K562 (cell line): Measurements from ENCODE around the gene OR5T3. TPM values are rescaled to one million over a fixed set of nuclear protein-coding genes. Genes with fewer than 3 reads are reported as not detected.

ENCODE experiments used
- ATAC-seq: fragments of 200-7000 bp; cut with Tn5 transposase; 3 replicates; pipeline ENCODE4 v1.9.1; 2020; ENCODE audit warnings: moderate library complexity
- BruUV-seq: library from RNA; stranded (reverse); fragments of 400-500 nt; replicated peaks from 2 replicates; lab custom pipeline; 2021; lab: Mats Ljungman, UMichigan
- CTCF ChIA-PET: fragments of 300-600 bp; formaldehyde crosslinking; extraction: SDS; loops from one replicate; lab custom pipeline; 2021; ENCODE audit warnings: low intra/inter-chr PET ratio; lab: Yijun Ruan, JAX
- POLR2A ChIA-PET: fragments of 300-600, 350-650 bp; sonication (Branson Sonifier 250); formaldehyde crosslinking; extraction: SDS; loops from one replicate; lab custom pipeline; 2021; ENCODE audit warnings: antibody characterized with exemption, inconsistent platforms; lab: Yijun Ruan, JAX
- DNase-seq, 4 experiments: peaks; one replicate each; pipeline versions ENCODE4 v3.0.0 to v3.0.0-alpha.2; 2011 to 2018; ENCODE audit warnings: low spot score in 3 of 4, mixed read lengths in 3 of 4; ENCODE audit errors: extremely low read depth in 1 of 4
- FAIRE-seq: peaks from 2 replicates; lab custom pipeline; 2011; peaks lifted over from hg19 to GRCh38; lab: Jason Lieb, UNC
- H2AFZ ChIP-seq: 2 replicates; pipeline ENCODE4 v1.6.0; 2011; ENCODE audit warnings: low read depth, low read length, control low read depth, inconsistent platforms
- H3K27ac ChIP-seq: fragments of 200-600 bp; 3 replicates; pipeline ENCODE4 v1.8.0; 2011; ENCODE audit warnings: low read depth, mild to moderate bottlenecking, control low read depth, inconsistent platforms, low read length, moderate library complexity, mixed read lengths; ENCODE audit errors: extremely low read depth
- H3K27me3 ChIP-seq, 2 experiments: fragments of 300-600 bp in 1 of 2; 2 replicates in 1 of 2; 3 replicates in 1 of 2; pipeline versions ENCODE4 v1.6.0 to v1.8.0; 2011; ENCODE audit warnings: inconsistent platforms in 2 of 2, low read length in 2 of 2, mild to moderate bottlenecking in 1 of 2, mixed read lengths in 1 of 2, moderate library complexity in 1 of 2; ENCODE audit not compliant: control insufficient read depth in 2 of 2, insufficient read depth in 2 of 2
- H3K36me3 ChIP-seq: fragments of 300-600 bp; 3 replicates; pipeline ENCODE4 v1.8.0; 2011; ENCODE audit warnings: mild to moderate bottlenecking, low read length, inconsistent platforms; ENCODE audit not compliant: control insufficient read depth, insufficient read depth
- H3K4me1 ChIP-seq, 2 experiments: fragments of 200-600 bp in 1 of 2; replicated peaks in 1 of 2; 2 replicates in 1 of 2; 3 replicates in 1 of 2; pipeline versions ENCODE4 v1.5.1 to v1.8.0; 2011; ENCODE audit warnings: inconsistent platforms in 2 of 2, low read length in 2 of 2, mild to moderate bottlenecking in 1 of 2, mixed read lengths in 1 of 2, moderate library complexity in 1 of 2; ENCODE audit not compliant: control insufficient read depth in 2 of 2, insufficient read depth in 2 of 2
- H3K4me2 ChIP-seq: 2 replicates; pipeline ENCODE4 v1.6.1; 2011; ENCODE audit warnings: low read length, control low read depth, inconsistent platforms, mixed read lengths; ENCODE audit not compliant: insufficient read depth
- H3K4me3 ChIP-seq: fragments of 200-600 bp; sonication (generic), shearing (Covaris generic); 2 replicates; pipeline ENCODE4 v1.5.1; 2016; ENCODE audit warnings: control low read depth, inconsistent platforms
- H3K79me2 ChIP-seq: fragments of 200-600 bp; 3 replicates; pipeline ENCODE4 v1.8.0; 2011; ENCODE audit warnings: low read length, inconsistent platforms; ENCODE audit not compliant: control insufficient read depth, insufficient read depth
- H3K9ac ChIP-seq, 2 experiments: 2 replicates each; pipeline versions ENCODE4 v1.6.0 to v1.6.1; 2011; ENCODE audit warnings: low read depth in 2 of 2, low read length in 2 of 2, control low read depth in 1 of 2, inconsistent platforms in 1 of 2, mild to moderate bottlenecking in 1 of 2, mixed read lengths in 1 of 2; ENCODE audit not compliant: insufficient read depth in 1 of 2
- H3K9me1 ChIP-seq: one replicate; pipeline ENCODE4 v1.6.0; 2011; ENCODE audit warnings: inconsistent platforms, mild to moderate bottlenecking, low read length, moderate library complexity; ENCODE audit not compliant: control insufficient read depth, insufficient read depth
- H3K9me3 ChIP-seq: replicated peaks from 2 replicates; pipeline ENCODE4 v1.5.1; 2011; ENCODE audit warnings: low read depth, low read length, inconsistent platforms; ENCODE audit not compliant: control insufficient read depth, insufficient read depth
- H4K20me1 ChIP-seq: replicated peaks from 2 replicates; pipeline ENCODE4 v1.6.1; 2011; ENCODE audit warnings: low read length, inconsistent platforms, mixed read lengths; ENCODE audit not compliant: control insufficient read depth, insufficient read depth
- CBX3 ChIP-seq, 2 experiments: IDR thresholded peaks; 1 replicate in 1 of 2; 2 replicates in 1 of 2; pipeline ENCODE4 v1.6.1; 2012; ENCODE audit warnings: inconsistent platforms in 2 of 2, low read length in 2 of 2, borderline replicate concordance in 1 of 2, control low read depth in 1 of 2
- EHMT2 ChIP-seq: fragments of 450-650 bp; IDR thresholded peaks from 2 replicates; pipeline ENCODE4 v1.6.1; 2018; ENCODE audit warnings: antibody characterized with exemption
- ZNF184 ChIP-seq: sonication (generic); formaldehyde crosslinking; IDR thresholded peaks from 2 replicates; pipeline ENCODE4 v1.5.0; 2020; ENCODE audit warnings: missing genetic modification reagents
- ZNF778 ChIP-seq: fragments of 450-650 bp; formaldehyde crosslinking; IDR thresholded peaks from 2 replicates; pipeline ENCODE4 v1.4.0; 2020; ENCODE audit warnings: mild to moderate bottlenecking, moderate library complexity
- ZNF785 ChIP-seq: fragments of 250-450 bp; sonication (Bioruptor Pico); IDR thresholded peaks from 2 replicates; pipeline ENCODE4 v1.4.0; 2020; ENCODE audit warnings: mild to moderate bottlenecking
- WGBS: fragments of 100-300 bp; shearing (Covaris generic); methylation state at CpG from one replicate; pipeline ENCODE4 v1.1.6; 2016; ENCODE audit warnings: low coverage, mixed read lengths; ENCODE audit not compliant: insufficient coverage; ENCODE audit errors: missing lambda C conversion rate; 5-methylcytosine and 5-hydroxymethylcytosine counted together
- in situ Hi-C: fragments of 300-500 bp; cut with MboI; formaldehyde crosslinking; loops from 4 replicates; pipeline ENCODE4 v1.15.0; 2018; ENCODE audit warnings: inconsistent platforms, mixed read lengths
- intact Hi-C: fragments of 100-400 bp; cut with micrococcal nuclease; formaldehyde crosslinking; loops from 2 replicates; pipeline ENCODE4 v1.14.2; 2022
- polyA plus RNA-seq, 8 experiments: library from polyadenylated mRNA; depleted of rRNA in 4 of 8; stranded (reverse) in 5 of 8; unstranded in 3 of 8; fragments of >200 nt; fragmentation: Nextera tagmentation in 2 of 8; fragmentation: Illumina TruSeq in 1 of 8; extraction: Ambion mirVana in 2 of 8; extraction: Trizol in 1 of 8; gene quantifications; 2 replicates each; pipeline versions ENCODE4 v1.2.1 to v1.2.3, GENCODE V29; 2011 to 2014; ENCODE audit warnings: inconsistent platforms in 1 of 8, missing spikeins in 1 of 8
- total RNA-seq, 7 experiments: library from RNA; depleted of rRNA in 6 of 7; stranded (reverse); fragments of >200 nt in 6 of 7; fragmentation: Illumina TruSeq in 2 of 7; extraction: Trizol in 2 of 7; gene quantifications; 2 replicates each; pipeline versions ENCODE4 v1.2.1 to v1.2.3, GENCODE V29; 2011 to 2021; ENCODE audit warnings: low replicate concordance in 1 of 7
- TF ChIP-seq, protein P1 (sequence below): sonication (generic); formaldehyde crosslinking; IDR thresholded peaks from 2 replicates; pipeline ENCODE4 v1.8.1; 2023; ENCODE audit warnings: mild to moderate bottlenecking, missing genetic modification reagents

OR5T3 gene
- total and polyA plus RNA-seq, 9 of the 15 experiments (the other 6 are each of a cell fraction or from before 2014, with no cell fraction given): not detected

DNA sequence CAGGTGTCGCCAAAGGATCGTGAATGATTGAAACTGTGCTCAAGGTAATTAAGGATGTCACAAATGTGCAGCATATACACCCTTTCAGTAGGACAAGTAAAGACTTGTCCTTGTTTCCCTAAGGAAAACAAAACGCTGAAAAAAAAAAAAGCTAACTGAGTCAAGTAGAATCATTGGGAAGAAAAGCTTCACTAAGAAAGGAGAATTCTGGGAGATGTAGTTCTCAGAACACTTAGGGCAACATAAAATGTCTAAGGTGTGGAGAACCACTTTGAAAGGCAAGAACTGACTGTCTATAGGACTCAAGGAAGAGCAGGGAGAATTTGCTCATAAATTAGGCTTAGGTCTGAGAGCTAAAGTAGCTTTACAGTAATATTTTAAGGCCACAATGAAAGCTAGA lies 19.0 kb downstream of the OR5T3 start:
- no peak overlapping the region for H3K9ac ChIP-seq
- no peak overlapping the region for H2AFZ ChIP-seq
- no peaks in the 10 kb centered on the region for H4K20me1 ChIP-seq
- no peak for FAIRE-seq
- H3K9me1 ChIP-seq: no peaks in the 10 kb centered on the region
- no peak overlapping the region for H3K27ac ChIP-seq
- in situ Hi-C loops (no loop called here), intact Hi-C loops (no loop called here)
- TF ChIP-seq EHMT2 (no peak), ZNF785 (CRISPR knock-in tag) (no peak), ZNF184 (CRISPR knock-in tag) (no peak), CBX3 (IDR thresholded peaks at IDR 0.05; ENCODE audit: borderline replicate concordance in 1 of 2, low read length in 2 of 2) (no peak), ZNF778 (CRISPR knock-in tag) (no peak)
- TF ChIP-seq, protein P1, sequence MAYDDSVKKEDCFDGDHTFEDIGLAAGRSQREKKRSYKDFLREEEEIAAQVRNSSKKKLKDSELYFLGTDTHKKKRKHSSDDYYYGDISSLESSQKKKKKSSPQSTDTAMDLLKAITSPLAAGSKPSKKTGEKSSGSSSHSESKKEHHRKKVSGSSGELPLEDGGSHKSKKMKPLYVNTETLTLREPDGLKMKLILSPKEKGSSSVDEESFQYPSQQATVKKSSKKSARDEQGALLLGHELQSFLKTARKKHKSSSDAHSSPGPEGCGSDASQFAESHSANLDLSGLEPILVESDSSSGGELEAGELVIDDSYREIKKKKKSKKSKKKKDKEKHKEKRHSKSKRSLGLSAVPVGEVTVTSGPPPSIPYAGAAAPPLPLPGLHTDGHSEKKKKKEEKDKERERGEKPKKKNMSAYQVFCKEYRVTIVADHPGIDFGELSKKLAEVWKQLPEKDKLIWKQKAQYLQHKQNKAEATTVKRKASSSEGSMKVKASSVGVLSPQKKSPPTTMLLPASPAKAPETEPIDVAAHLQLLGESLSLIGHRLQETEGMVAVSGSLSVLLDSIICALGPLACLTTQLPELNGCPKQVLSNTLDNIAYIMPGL: no peak
- H3K9me3 ChIP-seq: no peaks in the 10 kb centered on the region; the same call in 1 of the 2 replicates
- 0% methylated on average over 3 of the region's 3 CpGs for WGBS
- no peak overlapping the region for H3K4me3 ChIP-seq
- H3K36me3 ChIP-seq: no peaks in the 10 kb centered on the region
- no peaks in the 10 kb centered on the region for H3K4me1 ChIP-seq
- ChIA-PET CTCF (no interaction called here), POLR2A (no interaction called here)
- H3K4me2 ChIP-seq: no peak overlapping the region
- BruUV-seq: no TSS peak
- no peaks in the 10 kb centered on the region for H3K27me3 ChIP-seq
- no peaks in the 10 kb centered on the region for H3K79me2 ChIP-seq
- no peak for ATAC-seq
- no peak for DNase-seq
